PFSK-1 (cell line): ENCODE data around the gene MUCL1.

Experiments used
- POLR2AphosphoS5 ChIP-seq: IDR thresholded peaks from 2 replicates; pipeline ENCODE4 v1.6.1; 2012; ENCODE audit warnings: low read depth, mild to moderate bottlenecking, control low read depth, low read length, moderate library complexity
- SIN3A ChIP-seq: IDR thresholded peaks from 2 replicates; pipeline ENCODE4 v1.6.1; 2012; ENCODE audit warnings: mild to moderate bottlenecking, low read length, moderate library complexity, borderline replicate concordance; ENCODE audit not compliant: insufficient read depth
- TAF1 ChIP-seq: IDR thresholded peaks from 2 replicates; pipeline ENCODE4 v1.6.1; 2012; ENCODE audit warnings: low read length, control low read depth, borderline replicate concordance; ENCODE audit not compliant: insufficient read depth
- TF ChIP-seq, protein P1 (sequence below), 2 experiments: IDR thresholded peaks; 2 replicates each; pipeline versions ENCODE4 v1.6.1 to v1.8.0; 2011 to 2012; ENCODE audit warnings: low read depth in 2 of 2, low read length in 2 of 2, control low read depth in 1 of 2, inconsistent platforms in 1 of 2, mild to moderate bottlenecking in 1 of 2, moderate library complexity in 1 of 2; ENCODE audit not compliant: insufficient read depth in 1 of 2

DNA sequence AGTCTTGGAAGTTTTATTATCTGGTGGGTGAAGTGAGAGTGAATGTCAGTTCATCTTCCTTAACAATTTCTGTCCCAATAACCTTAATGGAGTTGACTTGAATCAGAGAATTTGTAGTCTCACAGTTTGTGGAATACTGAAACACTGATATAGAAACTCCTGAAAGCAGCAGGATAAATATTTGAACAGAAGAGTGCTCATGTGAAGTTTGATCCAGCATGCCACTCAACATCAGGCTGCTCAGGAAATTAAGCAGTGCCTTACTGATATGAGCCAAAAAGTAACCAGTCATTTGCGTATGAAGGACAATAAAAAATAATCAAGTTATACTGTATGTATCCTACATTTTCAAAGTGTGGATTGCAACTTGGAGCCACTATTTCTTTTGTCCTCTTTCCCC is 15.7 kb downstream of the MUCL1 start:
- TF ChIP-seq POLR2AphosphoS5 (no peak), TAF1 (no peak), SIN3A (no peak)
- TF ChIP-seq, protein P1, sequence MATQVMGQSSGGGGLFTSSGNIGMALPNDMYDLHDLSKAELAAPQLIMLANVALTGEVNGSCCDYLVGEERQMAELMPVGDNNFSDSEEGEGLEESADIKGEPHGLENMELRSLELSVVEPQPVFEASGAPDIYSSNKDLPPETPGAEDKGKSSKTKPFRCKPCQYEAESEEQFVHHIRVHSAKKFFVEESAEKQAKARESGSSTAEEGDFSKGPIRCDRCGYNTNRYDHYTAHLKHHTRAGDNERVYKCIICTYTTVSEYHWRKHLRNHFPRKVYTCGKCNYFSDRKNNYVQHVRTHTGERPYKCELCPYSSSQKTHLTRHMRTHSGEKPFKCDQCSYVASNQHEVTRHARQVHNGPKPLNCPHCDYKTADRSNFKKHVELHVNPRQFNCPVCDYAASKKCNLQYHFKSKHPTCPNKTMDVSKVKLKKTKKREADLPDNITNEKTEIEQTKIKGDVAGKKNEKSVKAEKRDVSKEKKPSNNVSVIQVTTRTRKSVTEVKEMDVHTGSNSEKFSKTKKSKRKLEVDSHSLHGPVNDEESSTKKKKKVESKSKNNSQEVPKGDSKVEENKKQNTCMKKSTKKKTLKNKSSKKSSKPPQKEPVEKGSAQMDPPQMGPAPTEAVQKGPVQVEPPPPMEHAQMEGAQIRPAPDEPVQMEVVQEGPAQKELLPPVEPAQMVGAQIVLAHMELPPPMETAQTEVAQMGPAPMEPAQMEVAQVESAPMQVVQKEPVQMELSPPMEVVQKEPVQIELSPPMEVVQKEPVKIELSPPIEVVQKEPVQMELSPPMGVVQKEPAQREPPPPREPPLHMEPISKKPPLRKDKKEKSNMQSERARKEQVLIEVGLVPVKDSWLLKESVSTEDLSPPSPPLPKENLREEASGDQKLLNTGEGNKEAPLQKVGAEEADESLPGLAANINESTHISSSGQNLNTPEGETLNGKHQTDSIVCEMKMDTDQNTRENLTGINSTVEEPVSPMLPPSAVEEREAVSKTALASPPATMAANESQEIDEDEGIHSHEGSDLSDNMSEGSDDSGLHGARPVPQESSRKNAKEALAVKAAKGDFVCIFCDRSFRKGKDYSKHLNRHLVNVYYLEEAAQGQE (IDR thresholded peaks at IDR 0.05; ENCODE audit: insufficient read depth in 1 of 2, low read depth in 2 of 2, low read length in 2 of 2), result no peak
